Thoracic aorta (tissue), 2 donors: ENCODE measurements around the gene RASGRF1. TPM values are rescaled to one million over a fixed set of nuclear protein-coding genes. Genes with fewer than 3 reads are reported as not detected.

Experiments used
- ATAC-seq: fragments of 150-250 bp; one replicate; pipeline ENCODE4 v1.8.0; 2017; ENCODE audit warnings: low read depth; ENCODE audit not compliant: insufficient number of reproducible peaks, low FRiP score
- DNase-seq: peaks from one replicate; pipeline ENCODE4 v3.0.0-alpha.2; 2020; ENCODE audit warnings: low spot score
- H3K27ac ChIP-seq, 2 donors: fragments of 200-600 bp; sonication (generic); 1 replicate in 1 of 2; 2 replicates in 1 of 2; pipeline ENCODE4 v1.5.1; 2016; ENCODE audit warnings: mild to moderate bottlenecking in 2 of 2, moderate library complexity in 2 of 2
- H3K27me3 ChIP-seq: fragments of 200-600 bp; sonication (generic); replicated peaks from 2 replicates; pipeline ENCODE4 v1.6.0; 2016; ENCODE audit warnings: mild to moderate bottlenecking; ENCODE audit not compliant: insufficient read depth
- H3K36me3 ChIP-seq: fragments of 200-600 bp; sonication (generic); one replicate; pipeline ENCODE4 v1.5.1; 2016
- H3K4me1 ChIP-seq, 2 donors: fragments of 200-600 bp; sonication (generic); 1 replicate in 1 of 2; 2 replicates in 1 of 2; pipeline versions ENCODE4 v1.5.1 to v1.6.0; 2016; ENCODE audit warnings: low read depth in 2 of 2, mild to moderate bottlenecking in 1 of 2; ENCODE audit not compliant: control insufficient read depth in 1 of 2
- H3K4me3 ChIP-seq: fragments of 200-600 bp; sonication (generic); 2 replicates; pipeline ENCODE4 v1.5.1; 2016; ENCODE audit warnings: mild to moderate bottlenecking
- H3K9me3 ChIP-seq: fragments of 200-600 bp; sonication (generic); 2 replicates; pipeline ENCODE4 v1.5.1; 2016
- CTCF ChIP-seq: fragments of 200-600 bp; sonication (generic); IDR thresholded peaks from one replicate; pipeline ENCODE4 v1.5.1; 2019; ENCODE audit warnings: antibody characterized with exemption
- total RNA-seq, 2 donors: library from RNA; depleted of rRNA; stranded (reverse); fragments of >200 nt; gene quantifications; one replicate each; pipeline versions ENCODE4 v1.1.0 to v1.2.3, GENCODE V29; 2016

The RASGRF1 gene
- total RNA-seq, 2 donors from 2014 or later = not detected

GRCh38 chr15:79041601-79042168, 48.9 kb downstream of the RASGRF1 start:
- Histone ChIP-seq H3K27ac (no peak overlapping the region), H3K36me3 (no peaks in the 10 kb centered on the region), H3K4me3 (no peak overlapping the region), H3K4me1 (no peaks in the 10 kb centered on the region), H3K27me3 (no peaks in the 10 kb centered on the region), H3K9me3 (peaks cover 8% of the 10 kb centered on the region)
- no peak for DNase-seq
- ATAC-seq = no peak
- TF ChIP-seq CTCF = no peak

DNA sequence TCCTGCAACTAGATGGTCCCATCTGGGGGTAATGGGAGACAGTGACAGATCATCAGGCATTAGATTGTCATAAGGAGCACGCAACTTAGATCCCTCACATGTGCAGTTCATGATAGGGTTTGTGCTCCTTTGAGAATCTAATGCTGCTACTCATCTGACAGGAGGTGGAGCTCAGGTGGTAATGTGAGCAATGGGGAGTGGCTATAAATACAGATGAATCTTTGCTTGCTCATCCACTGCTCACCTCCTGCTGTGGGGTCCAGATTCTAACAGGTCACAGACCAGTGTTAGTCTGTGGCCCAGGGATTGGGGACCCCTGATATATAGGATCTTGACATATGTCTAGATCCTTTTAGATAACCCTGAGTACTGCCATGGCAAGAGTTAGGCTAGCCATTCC, 52.7 kb downstream of the RASGRF1 start:
- DNase-seq (no peak), ATAC-seq (no peak)
- Histone ChIP-seq H3K27ac (no peak overlapping the region), H3K36me3 (no peaks in the 10 kb centered on the region), H3K4me1 (no peaks in the 10 kb centered on the region), H3K4me3 (no peak overlapping the region), H3K9me3 (peaks cover 3% of the 10 kb centered on the region), H3K27me3 (no peaks in the 10 kb centered on the region)
- TF ChIP-seq CTCF = no peak

GRCh38 chr15:79036323-79036722, 54.3 kb downstream of the RASGRF1 start:
- TF ChIP-seq CTCF = no peak
- no peaks in the 10 kb centered on the region for H3K4me1 ChIP-seq
- DNase-seq = no peak
- H3K4me3 ChIP-seq = peak overlapping the region; percentile 17
- H3K9me3 ChIP-seq = no peaks in the 10 kb centered on the region
- no peak overlapping the region for H3K27ac ChIP-seq
- H3K27me3 ChIP-seq = no peaks in the 10 kb centered on the region
- H3K36me3 ChIP-seq = no peaks in the 10 kb centered on the region
- ATAC-seq = no peak

GRCh38 chr15:79035814-79036213, 54.8 kb downstream of the RASGRF1 start:
- Histone ChIP-seq H3K4me3 (peak overlapping the region; percentile 17), H3K4me1 (no peaks in the 10 kb centered on the region), H3K36me3 (no peaks in the 10 kb centered on the region), H3K9me3 (no peaks in the 10 kb centered on the region), H3K27ac (no peak overlapping the region), H3K27me3 (no peaks in the 10 kb centered on the region)
- ATAC-seq (no peak), DNase-seq (no peak)
- no peak for TF ChIP-seq CTCF

DNA sequence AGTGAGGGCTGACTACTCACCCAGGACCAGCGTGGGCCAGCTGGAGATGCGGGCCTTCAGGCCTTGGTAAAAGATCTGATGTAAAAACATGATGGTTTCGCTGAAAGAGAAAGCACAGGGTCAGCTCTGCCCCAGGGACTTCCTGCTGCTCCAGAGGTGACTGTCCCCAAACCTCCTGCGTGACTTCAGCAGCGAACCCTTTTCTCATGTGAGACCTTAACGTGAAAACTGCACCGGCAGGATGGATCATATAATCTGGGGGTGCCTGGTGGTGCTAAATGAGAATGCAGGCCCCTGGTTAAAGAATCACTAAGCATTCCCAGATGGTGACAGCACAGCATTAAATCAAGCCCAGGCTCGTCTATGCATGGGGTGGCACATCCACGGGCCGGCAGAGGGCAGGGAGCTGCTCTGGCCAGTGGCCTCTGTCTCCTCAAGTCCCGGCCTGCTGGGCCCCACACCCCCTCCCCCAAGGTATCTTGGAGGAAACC, 55.4 kb downstream of the RASGRF1 start:
- peak overlapping the region; percentile 17 for H3K4me3 ChIP-seq
- no peaks in the 10 kb centered on the region for H3K9me3 ChIP-seq
- no peaks in the 10 kb centered on the region for H3K4me1 ChIP-seq
- H3K27me3 ChIP-seq = no peaks in the 10 kb centered on the region
- DNase-seq (no peak), ATAC-seq (no peak)
- TF ChIP-seq CTCF = no peak
- H3K27ac ChIP-seq = no peak overlapping the region
- no peaks in the 10 kb centered on the region for H3K36me3 ChIP-seq
